OCI-LY1 (cell line): ENCODE measurements around the gene NPR1.

Experiments
- EZH2 ChIP-seq: fragments of 200-600 bp; sonication (generic), shearing (Covaris generic); IDR thresholded peaks from 2 replicates; pipeline ENCODE4 v1.8.0; 2017; ENCODE audit warnings: borderline replicate concordance, mixed run types, mild to moderate bottlenecking, antibody characterized with exemption, low read length, moderate library complexity, mixed read lengths
- TF ChIP-seq, protein P1 (sequence below): fragments of 200-600 bp; sonication (generic), shearing (Covaris generic); IDR thresholded peaks from 2 replicates; pipeline ENCODE4 v1.5.1; 2017; ENCODE audit warnings: mild to moderate bottlenecking, antibody characterized with exemption, low read length, moderate library complexity, mixed read lengths

DNA sequence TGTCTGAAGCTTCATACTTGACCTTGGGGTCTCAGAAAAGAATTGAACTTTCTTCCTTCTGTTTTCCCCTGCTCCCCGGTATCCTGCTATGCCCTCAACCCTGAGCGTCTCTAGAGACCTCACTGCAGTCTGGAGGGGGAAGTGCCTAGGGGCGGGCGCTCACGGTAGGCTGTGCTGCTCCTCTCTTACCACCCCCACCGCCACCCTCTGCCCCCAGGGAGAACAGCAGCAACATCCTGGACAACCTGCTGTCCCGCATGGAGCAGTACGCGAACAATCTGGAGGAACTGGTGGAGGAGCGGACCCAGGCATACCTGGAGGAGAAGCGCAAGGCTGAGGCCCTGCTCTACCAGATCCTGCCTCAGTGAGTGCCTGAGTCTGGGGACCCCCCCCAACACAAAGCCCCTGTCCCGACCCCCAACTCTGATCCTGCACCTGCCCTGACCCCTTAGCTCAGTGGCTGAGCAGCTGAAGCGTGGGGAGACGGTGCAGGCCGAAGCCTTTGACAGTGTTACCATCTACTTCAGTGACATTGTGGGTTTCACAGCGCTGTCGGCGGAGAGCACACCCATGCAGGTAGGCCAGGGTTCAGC lies 10.3 kb downstream of the NPR1 start:
- TF ChIP-seq, protein P1, sequence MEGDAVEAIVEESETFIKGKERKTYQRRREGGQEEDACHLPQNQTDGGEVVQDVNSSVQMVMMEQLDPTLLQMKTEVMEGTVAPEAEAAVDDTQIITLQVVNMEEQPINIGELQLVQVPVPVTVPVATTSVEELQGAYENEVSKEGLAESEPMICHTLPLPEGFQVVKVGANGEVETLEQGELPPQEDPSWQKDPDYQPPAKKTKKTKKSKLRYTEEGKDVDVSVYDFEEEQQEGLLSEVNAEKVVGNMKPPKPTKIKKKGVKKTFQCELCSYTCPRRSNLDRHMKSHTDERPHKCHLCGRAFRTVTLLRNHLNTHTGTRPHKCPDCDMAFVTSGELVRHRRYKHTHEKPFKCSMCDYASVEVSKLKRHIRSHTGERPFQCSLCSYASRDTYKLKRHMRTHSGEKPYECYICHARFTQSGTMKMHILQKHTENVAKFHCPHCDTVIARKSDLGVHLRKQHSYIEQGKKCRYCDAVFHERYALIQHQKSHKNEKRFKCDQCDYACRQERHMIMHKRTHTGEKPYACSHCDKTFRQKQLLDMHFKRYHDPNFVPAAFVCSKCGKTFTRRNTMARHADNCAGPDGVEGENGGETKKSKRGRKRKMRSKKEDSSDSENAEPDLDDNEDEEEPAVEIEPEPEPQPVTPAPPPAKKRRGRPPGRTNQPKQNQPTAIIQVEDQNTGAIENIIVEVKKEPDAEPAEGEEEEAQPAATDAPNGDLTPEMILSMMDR: no peak
- no peak for TF ChIP-seq EZH2
